Measurements from ENCODE around the gene PLXNA4.

PLXNA4 gene

DNA sequence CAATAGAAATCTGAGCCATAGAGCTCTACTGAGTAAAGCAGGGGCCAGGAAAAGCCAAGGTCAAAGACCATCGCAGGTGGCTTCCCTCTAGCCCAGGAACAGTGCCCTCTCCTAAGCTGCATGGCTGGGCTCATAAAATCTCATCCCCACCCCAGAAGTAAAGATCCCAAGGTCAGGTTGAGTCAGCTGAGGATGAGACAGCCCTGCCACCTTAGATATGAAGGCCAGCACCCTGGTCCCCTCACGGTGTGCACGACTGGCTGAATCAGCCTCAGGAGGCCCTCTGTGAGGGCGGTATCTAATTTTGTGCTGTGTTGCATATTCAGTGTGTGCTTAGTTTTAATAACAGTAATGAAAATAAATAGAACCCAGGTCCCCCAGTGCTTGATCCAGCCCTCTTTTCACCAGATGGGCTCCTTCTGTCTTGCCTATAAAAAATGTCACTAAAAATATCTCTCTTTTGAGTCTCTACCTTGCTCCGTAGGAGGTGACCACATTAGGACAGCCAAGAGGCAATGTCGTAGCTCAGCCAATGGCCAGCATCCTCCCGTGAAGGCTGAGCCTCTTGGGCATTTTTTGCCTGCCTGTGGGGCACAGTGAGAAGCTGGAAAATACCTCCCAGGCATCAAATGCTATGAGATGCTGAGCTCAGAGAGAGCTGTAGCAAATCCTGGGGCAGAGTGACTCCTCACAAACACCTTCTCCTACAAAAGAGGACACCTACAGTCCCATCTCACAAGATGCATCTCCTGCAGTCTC lies 424.0 kb downstream of the PLXNA4 start:
- Histone ChIP-seq H3K4me3 (ENCODE audit: low read length) (no peak overlapping the region), H2AFZ (ENCODE audit: low read depth, low read length) (no peak overlapping the region), H3K4me1 (ENCODE audit: low read length) (no peaks in the 10 kb centered on the region), H3K79me2 (ENCODE audit: low read length) (no peaks in the 10 kb centered on the region), H3K4me2 (ENCODE audit: low read length) (no peak overlapping the region), H3K27ac (ENCODE audit: low read length) (no peak overlapping the region), H3K36me3 (replicated peaks; ENCODE audit: low read depth, low read length) (no peaks in the 10 kb centered on the region), H3K9me3 (ENCODE audit: insufficient read depth, low read length) (no peaks in the 10 kb centered on the region), H4K20me1 (ENCODE audit: insufficient read depth, low read length) (no peaks in the 10 kb centered on the region), H3K9ac (ENCODE audit: low read length) (no peak overlapping the region), H3K27me3 (ENCODE audit: low read depth, low read length) (peaks cover 24% of the 10 kb centered on the region)
- TF ChIP-seq, protein P1, sequence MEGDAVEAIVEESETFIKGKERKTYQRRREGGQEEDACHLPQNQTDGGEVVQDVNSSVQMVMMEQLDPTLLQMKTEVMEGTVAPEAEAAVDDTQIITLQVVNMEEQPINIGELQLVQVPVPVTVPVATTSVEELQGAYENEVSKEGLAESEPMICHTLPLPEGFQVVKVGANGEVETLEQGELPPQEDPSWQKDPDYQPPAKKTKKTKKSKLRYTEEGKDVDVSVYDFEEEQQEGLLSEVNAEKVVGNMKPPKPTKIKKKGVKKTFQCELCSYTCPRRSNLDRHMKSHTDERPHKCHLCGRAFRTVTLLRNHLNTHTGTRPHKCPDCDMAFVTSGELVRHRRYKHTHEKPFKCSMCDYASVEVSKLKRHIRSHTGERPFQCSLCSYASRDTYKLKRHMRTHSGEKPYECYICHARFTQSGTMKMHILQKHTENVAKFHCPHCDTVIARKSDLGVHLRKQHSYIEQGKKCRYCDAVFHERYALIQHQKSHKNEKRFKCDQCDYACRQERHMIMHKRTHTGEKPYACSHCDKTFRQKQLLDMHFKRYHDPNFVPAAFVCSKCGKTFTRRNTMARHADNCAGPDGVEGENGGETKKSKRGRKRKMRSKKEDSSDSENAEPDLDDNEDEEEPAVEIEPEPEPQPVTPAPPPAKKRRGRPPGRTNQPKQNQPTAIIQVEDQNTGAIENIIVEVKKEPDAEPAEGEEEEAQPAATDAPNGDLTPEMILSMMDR (IDR thresholded peaks at IDR 0.05; ENCODE audit: low read depth, low read length): no peak
- no peak for TF ChIP-seq EZH2phosphoT487 (IDR thresholded peaks at IDR 0.05; ENCODE audit: low read depth)

DNA sequence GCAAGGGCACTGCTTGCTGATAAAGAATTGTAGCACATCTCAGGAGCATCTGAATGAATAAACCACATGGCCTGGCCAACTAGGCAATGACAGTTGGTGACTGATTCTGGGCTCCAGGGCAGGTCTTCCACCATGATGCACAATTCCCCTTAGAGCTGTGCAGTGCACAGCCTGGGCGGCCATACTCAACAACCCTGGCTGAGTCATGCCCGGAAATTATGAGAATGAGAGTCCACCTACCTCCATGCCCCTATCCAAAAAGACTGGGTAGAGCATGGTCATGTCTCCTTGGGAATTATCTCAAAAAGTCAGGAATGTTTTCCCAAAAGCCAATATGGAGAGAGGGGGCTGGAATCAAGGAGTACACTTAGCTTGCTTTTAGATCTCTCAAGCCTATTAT lies 425.6 kb downstream of the PLXNA4 start:
- Histone ChIP-seq H3K27ac (ENCODE audit: low read length) (no peak overlapping the region), H3K4me2 (ENCODE audit: low read length) (no peak overlapping the region), H3K27me3 (ENCODE audit: low read depth, low read length) (peaks cover 23% of the 10 kb centered on the region), H4K20me1 (ENCODE audit: insufficient read depth, low read length) (no peaks in the 10 kb centered on the region), H3K36me3 (replicated peaks; ENCODE audit: low read depth, low read length) (no peaks in the 10 kb centered on the region), H3K4me3 (ENCODE audit: low read length) (no peak overlapping the region), H3K79me2 (ENCODE audit: low read length) (no peaks in the 10 kb centered on the region), H2AFZ (ENCODE audit: low read depth, low read length) (no peak overlapping the region), H3K9ac (ENCODE audit: low read length) (no peak overlapping the region), H3K9me3 (ENCODE audit: insufficient read depth, low read length) (no peaks in the 10 kb centered on the region), H3K4me1 (ENCODE audit: low read length) (no peaks in the 10 kb centered on the region)
- TF ChIP-seq, protein P1 (IDR thresholded peaks at IDR 0.05; ENCODE audit: low read depth, low read length): no peak
- TF ChIP-seq EZH2phosphoT487 (IDR thresholded peaks at IDR 0.05; ENCODE audit: low read depth): no peak

DNA sequence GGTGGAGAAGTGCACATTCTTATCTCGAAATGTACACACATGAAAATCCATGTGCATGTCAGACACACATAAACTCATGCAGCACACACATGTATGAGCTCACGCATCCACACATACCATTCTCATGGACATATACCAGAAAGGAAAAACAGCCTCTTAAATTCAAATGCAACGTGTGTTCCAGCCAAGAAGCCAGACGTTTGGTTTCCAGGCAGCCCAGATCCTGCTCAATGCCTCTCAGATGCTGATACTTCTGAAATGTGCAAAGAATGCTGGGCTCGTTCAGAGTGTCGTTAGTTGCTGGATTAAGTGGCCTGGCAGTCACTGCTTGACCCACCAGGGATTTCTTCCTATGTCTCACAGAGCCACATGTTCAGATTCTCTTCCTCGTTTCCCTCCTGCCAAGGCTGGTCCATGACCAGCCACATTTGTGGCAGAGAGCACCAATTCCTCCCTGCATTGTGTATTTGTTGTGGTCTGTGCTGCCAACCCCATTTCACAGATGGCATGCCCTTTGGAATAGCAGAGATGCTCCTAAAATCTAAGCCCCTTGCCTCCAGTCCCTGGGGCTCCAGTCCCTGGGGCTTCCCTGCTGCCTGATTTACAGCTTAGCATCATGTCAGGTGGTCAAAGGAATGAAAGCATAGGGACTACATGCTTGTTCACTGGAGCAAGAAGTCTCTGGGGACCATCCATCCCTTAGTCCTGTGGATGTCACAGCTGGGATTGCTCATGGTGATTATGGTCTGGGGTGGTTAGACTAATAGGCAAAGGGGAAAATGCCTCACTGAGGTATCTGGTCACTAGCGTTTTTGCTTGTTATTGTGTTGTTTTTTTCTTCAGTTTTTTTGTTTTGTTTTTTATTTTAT lies 426.6 kb downstream of the PLXNA4 start:
- Histone ChIP-seq H3K4me2 (ENCODE audit: low read length) (no peak overlapping the region), H2AFZ (ENCODE audit: low read depth, low read length) (no peak overlapping the region), H3K79me2 (ENCODE audit: low read length) (no peaks in the 10 kb centered on the region), H3K27me3 (ENCODE audit: low read depth, low read length) (peaks cover 23% of the 10 kb centered on the region), H3K4me1 (ENCODE audit: low read length) (no peaks in the 10 kb centered on the region), H3K9ac (ENCODE audit: low read length) (no peak overlapping the region), H3K9me3 (ENCODE audit: insufficient read depth, low read length) (no peaks in the 10 kb centered on the region), H3K27ac (ENCODE audit: low read length) (no peak overlapping the region), H3K36me3 (replicated peaks; ENCODE audit: low read depth, low read length) (no peaks in the 10 kb centered on the region), H3K4me3 (ENCODE audit: low read length) (no peak overlapping the region), H4K20me1 (ENCODE audit: insufficient read depth, low read length) (no peaks in the 10 kb centered on the region)
- no peak for TF ChIP-seq EZH2phosphoT487 (IDR thresholded peaks at IDR 0.05; ENCODE audit: low read depth)
- TF ChIP-seq, protein P1 (IDR thresholded peaks at IDR 0.05; ENCODE audit: low read depth, low read length): no peak

DNA sequence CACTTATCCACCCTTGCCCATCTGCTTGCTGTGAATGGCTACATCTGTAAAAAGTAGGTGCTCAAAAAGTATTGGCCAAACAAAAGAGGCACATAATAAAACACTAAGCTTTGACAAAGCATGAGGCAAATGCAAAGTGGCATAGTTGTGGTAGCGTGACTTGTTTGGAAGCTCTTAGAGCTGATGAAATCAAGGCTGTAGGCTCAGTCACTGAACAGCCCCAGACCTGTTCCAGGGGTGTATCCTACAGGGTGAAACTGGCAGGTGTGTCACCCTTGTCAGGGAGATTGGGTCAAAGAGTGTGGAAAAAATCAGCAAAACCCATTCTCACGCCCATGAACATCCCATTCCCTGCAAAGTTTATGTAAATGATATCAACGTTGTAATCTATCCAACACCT lies 427.4 kb downstream of the PLXNA4 start:
- Histone ChIP-seq H3K27ac (ENCODE audit: low read length) (no peak overlapping the region), H3K9me3 (ENCODE audit: insufficient read depth, low read length) (no peaks in the 10 kb centered on the region), H3K4me2 (ENCODE audit: low read length) (no peak overlapping the region), H3K9ac (ENCODE audit: low read length) (no peak overlapping the region), H4K20me1 (ENCODE audit: insufficient read depth, low read length) (no peaks in the 10 kb centered on the region), H2AFZ (ENCODE audit: low read depth, low read length) (no peak overlapping the region), H3K79me2 (ENCODE audit: low read length) (no peaks in the 10 kb centered on the region), H3K27me3 (ENCODE audit: low read depth, low read length) (peaks cover 29% of the 10 kb centered on the region), H3K4me1 (ENCODE audit: low read length) (no peaks in the 10 kb centered on the region), H3K36me3 (replicated peaks; ENCODE audit: low read depth, low read length) (no peaks in the 10 kb centered on the region), H3K4me3 (ENCODE audit: low read length) (no peak overlapping the region)
- TF ChIP-seq, protein P1 (IDR thresholded peaks at IDR 0.05; ENCODE audit: low read depth, low read length): no peak
- TF ChIP-seq EZH2phosphoT487 (IDR thresholded peaks at IDR 0.05; ENCODE audit: low read depth): no peak
